Stimulated activated CD4-positive, alpha-beta T cell treated with anti-CD3 and anti-CD28 coated beads, TNF-alpha, amount 100 ng/mL, for 48 hours (primary cell): ENCODE results near the gene LPIN1.
"Not testable (repeated sequence)": the region's sequence is repeated elsewhere in the genome, so short reads cannot be mapped to it uniquely, and the experiment has no call there.

Experiments used
- DNase-seq, 3 donors: peaks; one replicate each; pipeline ENCODE4 v3.0.0-alpha.2; 2020; ENCODE audit warnings: low read depth in 3 of 3

LPIN1 gene

GRCh38 chr2:11810237-11810977, 64.0 kb downstream of the LPIN1 start:
- no peak for DNase-seq

- no peak for DNase-seq
Observed at GRCh38 chr2:11811036-11811654, 64.7 kb downstream of the LPIN1 start.

- DNase-seq, result no peak
Observed at GRCh38 chr2:11812466-11813248, 66.2 kb downstream of the LPIN1 start.

- DNase-seq, result not testable (repeated sequence)
Observed at GRCh38 chr2:11813345-11813744, 66.9 kb downstream of the LPIN1 start.

GRCh38 chr2:11813951-11814350, 67.5 kb downstream of the LPIN1 start:
- DNase-seq, result no peak

- no peak for DNase-seq
Observed at GRCh38 chr2:11814979-11815510, 68.6 kb downstream of the LPIN1 start.

DNA sequence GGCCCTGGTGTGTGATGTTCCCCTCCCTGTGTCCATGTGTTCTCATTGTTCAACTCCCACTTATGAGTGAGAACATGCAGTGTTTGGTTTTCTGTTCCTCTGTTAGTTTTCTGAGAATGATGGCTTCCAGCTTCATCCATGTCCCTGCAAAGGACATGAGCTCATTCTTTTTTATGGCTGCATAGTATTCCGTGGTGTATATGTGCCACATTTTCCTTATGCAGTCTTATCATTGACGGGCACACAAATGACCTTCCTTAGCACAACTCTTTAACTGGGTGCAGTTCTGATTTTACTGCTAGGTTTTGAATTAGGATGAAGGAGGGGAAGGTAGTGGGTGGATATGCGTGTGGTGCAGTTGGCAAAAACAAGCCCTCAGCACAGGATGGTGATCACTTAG, 70.5 kb downstream of the LPIN1 start:
- DNase-seq, result not testable (repeated sequence)

DNA sequence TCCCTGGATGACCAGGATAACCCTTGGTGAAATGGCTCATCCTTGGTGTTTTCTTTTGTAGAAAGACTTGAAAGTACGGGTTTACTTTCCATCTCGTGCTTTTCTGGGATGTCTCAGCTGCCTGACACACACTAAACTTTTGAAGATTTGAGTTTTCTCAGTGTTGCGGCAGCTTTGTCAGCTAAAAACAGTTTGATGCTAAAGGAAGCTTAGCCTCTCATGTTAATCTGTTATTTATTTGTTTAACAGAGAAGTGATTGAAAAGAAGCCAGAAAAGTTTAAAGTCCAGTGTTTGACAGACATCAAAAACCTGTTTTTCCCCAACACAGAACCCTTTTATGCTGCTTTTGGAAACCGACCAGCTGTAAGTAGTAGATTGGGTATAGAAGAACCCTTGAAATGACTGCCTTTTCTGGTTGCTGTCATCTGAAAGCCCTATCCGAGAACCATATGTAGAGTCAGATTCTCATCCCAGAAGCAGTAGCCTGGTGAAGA, 72.8 kb downstream of the LPIN1 start:
- no peak for DNase-seq

GRCh38 chr2:11820650-11821049, 74.2 kb downstream of the LPIN1 start:
- no peak for DNase-seq

DNA sequence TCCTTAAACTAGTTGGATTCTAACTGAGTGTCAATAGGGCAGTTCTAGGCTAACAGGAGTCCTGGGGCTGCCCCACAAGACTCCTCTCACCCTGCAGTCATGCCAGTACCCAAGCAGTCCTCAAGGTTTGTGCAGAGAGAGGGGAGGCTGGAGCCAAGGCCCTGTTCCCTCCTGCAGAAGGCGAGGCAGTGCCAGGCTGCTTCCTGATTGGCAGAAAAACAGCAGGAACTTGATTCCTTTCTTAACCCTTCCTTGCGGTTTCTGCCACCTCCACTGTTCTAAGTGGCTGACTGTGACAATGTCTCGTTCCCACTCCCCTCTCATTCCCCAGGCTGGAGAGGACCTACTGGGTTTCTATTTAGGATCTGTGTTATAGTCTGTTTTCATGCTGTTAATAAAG, 75.3 kb downstream of the LPIN1 start:
- DNase-seq, result no peak

- not testable (repeated sequence) for DNase-seq
Observed at GRCh38 chr2:11822359-11822745, 75.9 kb downstream of the LPIN1 start.

- no peak for DNase-seq
Observed at GRCh38 chr2:11822746-11823451, 76.5 kb downstream of the LPIN1 start.

- DNase-seq, result no peak
Observed at GRCh38 chr2:11824901-11825828, 78.7 kb downstream of the LPIN1 start.

DNA sequence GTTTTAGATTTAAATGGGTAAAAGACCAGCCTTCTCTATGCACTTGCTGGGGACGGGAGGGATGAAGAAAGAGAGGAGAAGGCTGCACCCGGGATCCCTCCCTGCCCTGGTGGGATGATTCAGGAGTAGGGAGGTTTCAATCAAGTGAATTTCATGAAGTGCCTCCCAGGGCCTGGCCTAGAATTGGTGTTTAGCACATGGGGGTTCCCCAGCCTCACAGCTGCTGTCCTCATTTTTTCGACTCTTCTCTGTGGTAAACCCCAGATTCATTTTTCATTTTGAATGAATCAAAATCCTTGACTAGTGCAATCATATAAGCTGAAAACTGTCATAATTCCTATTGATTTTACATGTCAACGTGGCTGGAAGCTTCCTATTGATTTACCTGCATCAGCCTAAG, 81.1 kb downstream of the LPIN1 start:
- DNase-seq, result peak in 1 of 3 donors; percentile 8

DNA sequence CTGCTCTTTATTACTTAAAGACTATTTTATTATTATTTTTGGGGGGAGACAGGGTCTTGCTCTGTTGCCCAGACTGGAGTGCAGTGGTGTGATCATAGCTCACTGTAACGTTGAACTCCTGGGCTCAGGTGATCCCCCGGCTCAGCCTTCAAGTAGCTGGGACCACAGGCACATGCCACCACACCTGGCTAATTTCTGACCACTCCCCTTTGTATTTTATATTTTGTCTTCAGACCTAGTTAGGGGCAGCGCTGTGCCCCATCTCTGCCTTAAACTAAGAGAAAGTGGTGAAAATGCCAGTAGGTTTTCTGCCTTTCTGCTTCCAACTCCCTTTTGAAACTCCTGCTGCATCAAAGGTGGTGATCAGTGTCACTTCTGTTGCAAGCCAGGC, 82.5 kb downstream of the LPIN1 start:
- no peak for DNase-seq

GRCh38 chr2:11829324-11829946, 83.0 kb downstream of the LPIN1 start:
- DNase-seq, result peak; percentile 18 to 40 (median 31)

DNA sequence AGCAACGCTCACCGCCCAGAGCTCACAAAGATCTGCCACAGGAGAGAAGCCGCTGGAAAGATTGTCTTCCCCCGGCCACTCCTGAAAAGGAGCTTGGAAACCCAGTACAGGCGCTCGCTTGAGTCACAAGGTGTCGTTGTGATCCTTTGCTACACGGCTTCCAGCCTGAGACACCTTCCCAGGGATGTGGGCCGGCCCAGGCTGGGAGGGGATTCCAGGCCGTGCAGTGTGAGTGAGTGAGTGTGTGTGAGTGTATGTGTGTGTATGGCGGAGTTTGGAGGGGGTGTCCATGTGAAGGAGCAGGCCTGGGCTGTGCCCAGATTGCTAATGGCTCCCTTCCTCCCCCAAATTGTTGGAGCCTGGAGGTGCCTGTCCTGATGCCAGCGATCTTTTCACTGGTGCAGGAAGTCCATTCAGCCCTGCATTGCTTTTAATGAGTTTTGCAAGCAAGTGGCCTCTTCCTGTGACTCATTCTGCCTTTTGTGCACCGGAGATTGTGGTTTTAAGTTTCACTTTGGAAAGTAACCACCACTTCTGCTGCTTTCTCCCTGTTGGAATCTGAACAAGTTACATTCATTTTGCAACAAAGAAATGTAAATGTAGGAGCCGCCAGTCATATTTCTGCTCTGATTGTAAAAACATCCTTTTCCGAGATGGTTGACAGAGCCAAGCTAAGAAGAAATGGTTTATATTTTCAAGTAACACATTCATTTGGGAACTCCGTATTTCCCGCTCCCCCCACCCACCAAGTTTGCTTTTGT, 83.7 kb downstream of the LPIN1 start:
- DNase-seq, result peak; percentile 28 to 44 (median 44)

- DNase-seq, result no peak
Observed at GRCh38 chr2:11830708-11831301, 84.4 kb downstream of the LPIN1 start.

GRCh38 chr2:11831415-11831814, 85.0 kb downstream of the LPIN1 start:
- no peak for DNase-seq
